Measurements from ENCODE around the gene APBA1.

- TF ChIP-seq CTCF (conservative IDR thresholded peaks at IDR 0.05; ENCODE audit: low read depth, low read length) (peak; percentile 40), MXI1 (IDR thresholded peaks at IDR 0.05; ENCODE audit: borderline replicate concordance, low read depth, low read length) (no peak), POLR2A (IDR thresholded peaks at IDR 0.05; ENCODE audit: low read depth, low read length) (no peak), USF2 (IDR thresholded peaks at IDR 0.05; ENCODE audit: low read depth, low read length) (no peak), RCOR1 (IDR thresholded peaks at IDR 0.05; ENCODE audit: insufficient replicate concordance, low read length) (no peak), BHLHE40 (IDR thresholded peaks at IDR 0.05; ENCODE audit: low read depth, low read length) (no peak), RFX5 (IDR thresholded peaks at IDR 0.05; ENCODE audit: low read depth, low read length) (no peak), CEBPB (IDR thresholded peaks at IDR 0.05; ENCODE audit: low read depth, low read length) (no peak), MAZ (IDR thresholded peaks at IDR 0.05; ENCODE audit: borderline replicate concordance, low read depth, low read length) (no peak), RAD21 (IDR thresholded peaks at IDR 0.05; ENCODE audit: low read length) (peak; percentile 47), CHD1 (IDR thresholded peaks at IDR 0.05; ENCODE audit: low read depth, low read length) (no peak), MAFK (IDR thresholded peaks at IDR 0.05; ENCODE audit: low read depth, low read length) (no peak), SMC3 (IDR thresholded peaks at IDR 0.05; ENCODE audit: low read depth, low read length) (no peak; the same call in 1 of the 2 replicates)
These were observed 125.9 kb downstream of the APBA1 start for GRCh38 chr9:69546265-69546664.

Data from IMR-90 (cell line).